GM23248 (cell line): ENCODE results near the gene SYNJ1. TPM values are rescaled to one million over a fixed set of nuclear protein-coding genes. Genes with fewer than 3 reads are reported as not detected.
"Not testable (repeated sequence)": the region's sequence is repeated elsewhere in the genome, so short reads cannot be mapped to it uniquely, and the experiment has no call there.

Experiments
- DNase-seq: peaks from one replicate; pipeline ENCODE4 v3.0.0-alpha.2; 2015
- H2AFZ ChIP-seq: fragments of 200-600 bp; sonication (generic); 2 replicates; pipeline ENCODE4 v1.6.1; 2016; ENCODE audit warnings: antibody characterized with exemption
- H3F3A ChIP-seq: fragments of 200-600 bp; sonication (generic); 2 replicates; pipeline ENCODE4 v1.6.1; 2016; ENCODE audit warnings: mild to moderate bottlenecking, antibody characterized with exemption, mixed run types; ENCODE audit not compliant: insufficient read depth
- H3K27ac ChIP-seq: fragments of 200-600 bp; sonication (generic); 2 replicates; pipeline ENCODE4 v1.5.1; 2016; ENCODE audit warnings: mild to moderate bottlenecking
- H3K27me3 ChIP-seq: fragments of 200-600 bp; sonication (generic); replicated peaks from 2 replicates; pipeline ENCODE4 v1.6.1; 2016; ENCODE audit warnings: mild to moderate bottlenecking; ENCODE audit not compliant: insufficient read depth
- H3K36me3 ChIP-seq: fragments of 200-600 bp; sonication (generic); 2 replicates; pipeline ENCODE4 v1.6.1; 2016; ENCODE audit warnings: low read depth, mild to moderate bottlenecking
- H3K4me1 ChIP-seq: fragments of 200-600 bp; sonication (generic); 2 replicates; pipeline ENCODE4 v1.6.1; 2016; ENCODE audit warnings: mild to moderate bottlenecking; ENCODE audit not compliant: insufficient read depth
- H3K4me2 ChIP-seq: fragments of 200-600 bp; sonication (generic); one replicate; pipeline ENCODE4 v1.6.1; 2016; ENCODE audit warnings: mild to moderate bottlenecking; ENCODE audit not compliant: unreplicated experiment
- H3K4me3 ChIP-seq: fragments of 200-600 bp; sonication (generic); 2 replicates; pipeline ENCODE4 v1.5.1; 2016; ENCODE audit warnings: mild to moderate bottlenecking
- H3K79me2 ChIP-seq: fragments of 200-600 bp; sonication (generic); 2 replicates; pipeline ENCODE4 v1.6.1; 2016; ENCODE audit warnings: mild to moderate bottlenecking; ENCODE audit not compliant: insufficient read depth
- H3K9ac ChIP-seq: fragments of 200-600 bp; sonication (generic); 2 replicates; pipeline ENCODE4 v1.6.1; 2016; ENCODE audit warnings: mild to moderate bottlenecking
- H3K9me2 ChIP-seq: fragments of 200-600 bp; sonication (generic); 2 replicates; pipeline ENCODE4 v1.6.1; 2016; ENCODE audit warnings: mixed run types, mild to moderate bottlenecking, moderate library complexity; ENCODE audit not compliant: insufficient read depth
- H3K9me3 ChIP-seq: fragments of 200-600 bp; sonication (generic); one replicate; pipeline ENCODE4 v1.6.1; 2017; ENCODE audit warnings: low read depth
- H4K20me1 ChIP-seq: fragments of 200-600 bp; sonication (generic); 2 replicates; pipeline ENCODE4 v1.6.0; 2016; ENCODE audit not compliant: insufficient read depth
- EZH2 ChIP-seq: fragments of 200-600 bp; sonication (generic); IDR thresholded peaks from 2 replicates; pipeline ENCODE4 v1.6.1; 2018; ENCODE audit warnings: antibody characterized with exemption, mild to moderate bottlenecking; ENCODE audit not compliant: insufficient read depth, poor library complexity, severe bottlenecking
- EZH2phosphoT487 ChIP-seq: fragments of 200-600 bp; sonication (generic); IDR thresholded peaks from 2 replicates; pipeline ENCODE4 v1.6.1; 2018; ENCODE audit warnings: antibody characterized with exemption, moderate library complexity, mild to moderate bottlenecking, low read depth; ENCODE audit not compliant: insufficient read depth
- WGBS, 2 experiments: methylation state at CpG; one replicate each; pipeline ENCODE4 v1.1.6; 2015 to 2017; ENCODE audit warnings: low lambda C conversion rate in 2 of 2, low coverage in 1 of 2; ENCODE audit errors: missing lambda C conversion rate in 2 of 2; 5-methylcytosine and 5-hydroxymethylcytosine counted together
- in situ Hi-C: fragments of 300-500 bp; cut with MboI; formaldehyde crosslinking; loops from 2 replicates; pipeline ENCODE4 v1.15.0; 2020
- polyA plus RNA-seq: library from polyadenylated mRNA; unstranded; fragments of >200 nt; fragmentation: Nextera tagmentation; extraction: Ambion mirVana; gene quantifications from 2 replicates; pipeline ENCODE4 v1.2.1, GENCODE V29; 2016
- total RNA-seq: library from RNA; depleted of rRNA; stranded (reverse); fragments of >200 nt; shearing (Covaris generic); gene quantifications from 2 replicates; pipeline ENCODE4 v1.2.3, GENCODE V29; 2014

SYNJ1 gene
- total and polyA plus RNA-seq, 2 experiments from 2014 or later, result 4.6 to 5.0 TPM

DNA sequence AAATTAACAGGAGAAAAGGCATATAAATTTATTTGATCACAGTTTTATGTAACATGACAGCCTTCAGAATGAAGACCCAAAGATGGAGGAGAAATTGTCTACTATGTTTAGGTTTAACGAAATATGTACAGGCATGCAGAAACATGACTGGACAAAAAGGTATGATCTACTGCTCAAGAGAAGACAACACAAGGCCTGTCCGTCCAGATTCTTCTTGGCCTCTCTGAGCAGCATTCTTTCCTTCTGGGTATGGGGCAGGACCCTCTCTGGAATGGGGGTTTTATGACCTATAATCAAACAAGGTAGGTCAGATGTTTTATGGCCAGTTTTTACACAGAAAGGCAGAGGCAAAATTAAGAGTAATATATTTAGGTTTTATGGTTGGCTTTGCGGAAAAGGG is 13.5 kb upstream of the SYNJ1 start:
- Histone ChIP-seq H3F3A (no peaks in the 10 kb centered on the region), H3K36me3 (peaks cover 55% of the 10 kb centered on the region), H3K9me2 (no peaks in the 10 kb centered on the region), H3K4me1 (no peaks in the 10 kb centered on the region), H3K9me3 (no peaks in the 10 kb centered on the region), H3K4me3 (no peak overlapping the region), H3K27me3 (no peaks in the 10 kb centered on the region), H3K27ac (no peak overlapping the region), H4K20me1 (no peaks in the 10 kb centered on the region), H3K79me2 (peaks cover 12% of the 10 kb centered on the region), H2AFZ (no peak overlapping the region), H3K9ac (no peak overlapping the region), H3K4me2 (no peak overlapping the region)
- no peak for TF ChIP-seq EZH2
- TF ChIP-seq EZH2phosphoT487, result no peak
- in situ Hi-C loops, result no loop called here
- no peak for DNase-seq
- WGBS, 2 experiments, result 88% methylated on average over 3 of the region's 3 CpGs

DNA sequence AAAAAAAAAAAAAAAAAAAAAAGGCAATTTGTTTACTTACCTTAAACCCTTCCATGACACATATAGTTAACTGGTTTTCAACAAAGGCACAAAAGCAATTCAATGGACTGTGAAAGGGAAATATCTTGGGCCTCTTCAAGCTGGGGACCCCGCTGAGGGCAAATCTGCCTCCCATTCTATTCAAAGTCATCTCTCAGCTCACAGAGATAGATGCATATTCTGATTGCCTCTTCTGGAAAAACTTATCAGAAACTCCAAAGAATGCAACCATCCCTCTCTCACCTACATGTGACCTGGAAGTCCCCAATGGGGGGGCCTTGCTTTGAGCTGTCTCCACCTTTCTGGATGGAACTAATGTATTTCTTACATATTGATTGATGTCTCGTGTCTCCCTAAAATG is 12.1 kb upstream of the SYNJ1 start:
- Histone ChIP-seq H3F3A (0 out of 2 replicates have a peak, but pooled peaks cover 2% of the 10 kb centered on the region), H3K9ac (no peak overlapping the region), H3K4me3 (no peak overlapping the region), H3K36me3 (peaks cover 46% of the 10 kb centered on the region), H3K27me3 (no peaks in the 10 kb centered on the region), H3K79me2 (no peaks in the 10 kb centered on the region), H4K20me1 (no peaks in the 10 kb centered on the region), H3K9me2 (no peaks in the 10 kb centered on the region), H3K4me2 (no peak overlapping the region), H3K4me1 (no peaks in the 10 kb centered on the region), H2AFZ (no peak overlapping the region), H3K27ac (no peak overlapping the region), H3K9me3 (no peaks in the 10 kb centered on the region)
- TF ChIP-seq EZH2phosphoT487, result no peak
- no peak for TF ChIP-seq EZH2
- no peak for DNase-seq
- 100% methylated on average over 2 of the region's 2 CpGs for WGBS, 2 experiments
- in situ Hi-C loops, result no loop called here

- H3K9me3 ChIP-seq, DNase-seq, H3K79me2 ChIP-seq, H3K9me2 ChIP-seq, in situ Hi-C loops, H3F3A ChIP-seq, H4K20me1 ChIP-seq, H3K27ac ChIP-seq, H3K9ac ChIP-seq, H2AFZ ChIP-seq, H3K4me3 ChIP-seq, H3K4me1 ChIP-seq, H3K27me3 ChIP-seq, H3K4me2 ChIP-seq: not testable (repeated sequence)
- 89 to 92% methylated on average over 4 of the region's 4 CpGs for WGBS, 2 experiments
- peaks cover 22% of the 10 kb centered on the region; the same call in 1 of the 2 replicates for H3K36me3 ChIP-seq
These were observed 8.3 kb upstream of the SYNJ1 start for GRCh38 chr21:32736083-32736482.

- H2AFZ ChIP-seq, result no peak overlapping the region
- no peak overlapping the region for H3K9ac ChIP-seq
- in situ Hi-C loops, result no loop called here
- no peak overlapping the region for H3K4me2 ChIP-seq
- no peaks in the 10 kb centered on the region for H3K4me1 ChIP-seq
- no peak overlapping the region for H3K4me3 ChIP-seq
- no peaks in the 10 kb centered on the region for H3K9me3 ChIP-seq
- H3K9me2 ChIP-seq, result no peaks in the 10 kb centered on the region
- WGBS, 2 experiments, result 97 to 100% methylated on average over 2 of the region's 2 CpGs
- 0 out of 2 replicates have a peak, but pooled peaks cover 4% of the 10 kb centered on the region for H3F3A ChIP-seq
- H4K20me1 ChIP-seq, result no peaks in the 10 kb centered on the region
- TF ChIP-seq EZH2phosphoT487, result no peak
- TF ChIP-seq EZH2, result no peak
- no peak for DNase-seq
- H3K36me3 ChIP-seq, result peaks cover 22% of the 10 kb centered on the region; the same call in 1 of the 2 replicates
- no peak overlapping the region for H3K27ac ChIP-seq
- no peaks in the 10 kb centered on the region for H3K27me3 ChIP-seq
- no peaks in the 10 kb centered on the region for H3K79me2 ChIP-seq
These were observed 7.7 kb upstream of the SYNJ1 start for GRCh38 chr21:32735524-32735923.

DNA sequence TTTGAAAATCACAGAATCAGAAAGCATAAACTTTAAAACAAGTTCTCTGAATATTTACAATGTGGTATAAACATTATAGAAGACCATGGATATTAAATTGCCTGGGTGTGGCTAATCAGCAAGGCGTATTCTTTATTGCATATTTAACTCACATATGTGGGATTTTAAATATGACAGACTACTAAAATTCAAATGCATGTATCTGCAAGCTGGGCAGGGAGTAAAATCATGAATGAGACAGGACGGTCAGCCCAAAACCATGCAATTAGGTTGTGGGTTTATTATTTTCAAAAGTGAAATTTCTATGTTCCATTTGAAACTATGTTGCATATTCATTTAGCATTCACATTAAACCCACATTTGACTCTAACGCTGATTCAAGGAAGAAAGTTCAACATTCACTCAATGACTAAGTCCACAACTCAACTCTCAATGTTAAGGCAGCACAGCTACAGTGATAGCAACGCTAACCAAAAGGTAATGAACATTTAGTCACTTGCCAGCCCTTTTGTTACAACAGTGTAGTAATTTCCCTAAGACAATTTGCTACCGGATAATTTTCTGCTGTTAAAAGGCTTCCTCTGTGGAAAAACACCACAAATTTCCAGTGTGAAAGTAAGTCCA is 6.3 kb upstream of the SYNJ1 start:
- Histone ChIP-seq H3K36me3 (peaks cover 21% of the 10 kb centered on the region; the same call in 1 of the 2 replicates), H3K9me3 (no peaks in the 10 kb centered on the region), H4K20me1 (no peaks in the 10 kb centered on the region), H2AFZ (no peak overlapping the region), H3K9ac (no peak overlapping the region), H3K4me2 (no peak overlapping the region), H3K27me3 (no peaks in the 10 kb centered on the region), H3K4me3 (no peak overlapping the region), H3K79me2 (no peaks in the 10 kb centered on the region), H3K9me2 (no peaks in the 10 kb centered on the region), H3K4me1 (no peaks in the 10 kb centered on the region), H3F3A (0 out of 2 replicates have a peak, but pooled peaks cover 4% of the 10 kb centered on the region), H3K27ac (no peak overlapping the region)
- in situ Hi-C loops, result no loop called here
- no peak for DNase-seq
- TF ChIP-seq EZH2phosphoT487 (no peak), EZH2 (no peak)
- WGBS, 2 experiments, result 80 to 81% methylated on average over 5 of the region's 5 CpGs
